ENCODE measurements around the gene ITGA5. TPM values are rescaled to one million over a fixed set of nuclear protein-coding genes. Genes with fewer than 3 reads are reported as not detected.

ITGA5 gene
- total RNA-seq, 6 experiments from 2014 or later: 261 to 355 (median 329) TPM

DNA sequence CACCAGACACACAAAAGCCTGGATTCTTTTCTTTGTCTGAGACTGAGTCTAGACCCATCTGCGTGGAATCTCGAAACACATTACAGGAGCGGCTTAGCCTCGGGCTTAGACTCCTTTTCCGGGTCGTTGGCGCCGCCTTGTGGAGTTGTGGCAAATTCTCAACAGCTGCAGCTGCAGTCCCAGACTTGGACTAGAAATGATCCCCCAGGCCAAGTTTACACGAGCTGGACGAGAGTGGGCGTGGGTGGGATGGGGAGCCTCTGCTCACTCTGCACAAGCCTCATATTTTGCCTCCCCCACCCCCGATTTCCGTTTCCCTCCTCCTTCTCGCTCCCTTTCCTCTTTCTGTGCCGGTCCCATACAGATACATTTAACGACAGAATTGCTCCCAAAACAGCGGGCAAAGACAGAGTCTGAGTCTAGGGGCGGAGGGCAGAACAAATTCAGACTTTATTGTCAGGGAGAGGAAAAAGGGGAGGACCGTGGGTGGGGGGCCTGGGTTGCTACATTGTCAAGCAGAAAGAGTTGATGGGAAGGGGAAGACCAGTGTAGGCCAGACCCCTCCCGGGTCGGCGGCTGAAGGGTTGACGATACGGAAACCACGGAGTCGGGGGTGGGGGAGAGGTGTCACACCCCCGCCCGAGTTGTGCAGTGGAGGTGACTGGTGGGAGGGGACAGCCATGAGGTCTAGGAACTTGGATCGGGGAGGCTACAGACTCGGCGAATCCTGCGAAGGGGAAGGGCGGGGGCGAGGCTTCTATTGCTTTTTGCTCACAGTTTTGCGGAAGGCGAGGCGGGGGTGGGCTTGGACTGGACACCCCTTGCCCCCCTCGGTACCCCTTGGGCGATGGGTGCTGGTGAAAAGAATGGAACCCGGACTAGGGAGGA lies 50.1 kb downstream of the ITGA5 start:
- DNase-seq: peak; percentile 87
- Mint-ChIP-seq H3K27ac (peak overlapping the region; percentile 44; the same call in 1 of the 2 replicates), H3K4me1 (ENCODE audit: low read depth) (peaks cover 55% of the 10 kb centered on the region), H3K36me3 (ENCODE audit: low read depth) (no peaks in the 10 kb centered on the region), H3K4me3 (peak overlapping the region; percentile 76), H3K27me3 (ENCODE audit: insufficient read depth) (no peaks in the 10 kb centered on the region; the same call in 1 of the 2 replicates), H3K9me3 (no peaks in the 10 kb centered on the region)
- TF ChIP-seq, protein P1, sequence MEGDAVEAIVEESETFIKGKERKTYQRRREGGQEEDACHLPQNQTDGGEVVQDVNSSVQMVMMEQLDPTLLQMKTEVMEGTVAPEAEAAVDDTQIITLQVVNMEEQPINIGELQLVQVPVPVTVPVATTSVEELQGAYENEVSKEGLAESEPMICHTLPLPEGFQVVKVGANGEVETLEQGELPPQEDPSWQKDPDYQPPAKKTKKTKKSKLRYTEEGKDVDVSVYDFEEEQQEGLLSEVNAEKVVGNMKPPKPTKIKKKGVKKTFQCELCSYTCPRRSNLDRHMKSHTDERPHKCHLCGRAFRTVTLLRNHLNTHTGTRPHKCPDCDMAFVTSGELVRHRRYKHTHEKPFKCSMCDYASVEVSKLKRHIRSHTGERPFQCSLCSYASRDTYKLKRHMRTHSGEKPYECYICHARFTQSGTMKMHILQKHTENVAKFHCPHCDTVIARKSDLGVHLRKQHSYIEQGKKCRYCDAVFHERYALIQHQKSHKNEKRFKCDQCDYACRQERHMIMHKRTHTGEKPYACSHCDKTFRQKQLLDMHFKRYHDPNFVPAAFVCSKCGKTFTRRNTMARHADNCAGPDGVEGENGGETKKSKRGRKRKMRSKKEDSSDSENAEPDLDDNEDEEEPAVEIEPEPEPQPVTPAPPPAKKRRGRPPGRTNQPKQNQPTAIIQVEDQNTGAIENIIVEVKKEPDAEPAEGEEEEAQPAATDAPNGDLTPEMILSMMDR (IDR thresholded peaks at IDR 0.05): peak; percentile 89

DNA sequence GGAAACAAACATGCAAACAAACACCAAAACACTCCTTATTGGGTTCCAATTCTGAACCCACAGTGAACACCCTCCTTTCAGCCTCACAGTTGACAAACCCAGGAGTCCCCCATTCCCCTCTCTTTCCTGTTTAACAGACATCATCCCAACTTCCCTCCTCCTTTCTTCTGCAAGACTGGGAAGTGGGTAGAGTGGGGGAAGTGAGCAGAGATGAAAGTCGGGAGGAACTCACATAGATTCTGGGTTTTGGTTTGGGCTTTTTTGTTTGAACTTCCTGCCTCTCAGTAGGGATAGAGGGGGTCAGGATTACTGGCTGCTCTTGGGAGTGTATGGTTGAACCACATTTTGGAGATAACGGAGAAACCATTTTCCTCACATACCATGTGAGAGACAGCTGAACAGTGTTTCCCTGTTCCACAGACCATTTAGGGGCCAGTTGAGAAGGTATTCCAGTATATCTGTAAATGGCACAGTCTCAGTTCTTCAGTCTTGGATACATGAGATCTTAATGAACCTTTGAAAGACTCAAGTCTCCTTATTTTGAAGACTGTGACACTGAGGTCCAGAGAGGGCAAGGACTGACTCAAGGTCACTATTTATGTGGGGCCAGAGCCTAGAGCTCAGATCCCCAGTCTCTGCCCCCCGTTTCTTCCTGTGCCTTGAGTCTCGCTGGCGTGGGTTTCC lies 50.9 kb downstream of the ITGA5 start:
- TF ChIP-seq, protein P1 (IDR thresholded peaks at IDR 0.05): no peak
- H3K9me3 Mint-ChIP-seq: no peaks in the 10 kb centered on the region
- H3K27me3 Mint-ChIP-seq (ENCODE audit: insufficient read depth): peaks cover 5% of the 10 kb centered on the region
- H3K36me3 Mint-ChIP-seq (ENCODE audit: low read depth): no peaks in the 10 kb centered on the region
- no peak overlapping the region for H3K27ac Mint-ChIP-seq
- H3K4me3 Mint-ChIP-seq: peak overlapping the region; percentile 76
- peaks cover 48% of the 10 kb centered on the region for H3K4me1 Mint-ChIP-seq (ENCODE audit: low read depth)
- no peak for DNase-seq

DNA sequence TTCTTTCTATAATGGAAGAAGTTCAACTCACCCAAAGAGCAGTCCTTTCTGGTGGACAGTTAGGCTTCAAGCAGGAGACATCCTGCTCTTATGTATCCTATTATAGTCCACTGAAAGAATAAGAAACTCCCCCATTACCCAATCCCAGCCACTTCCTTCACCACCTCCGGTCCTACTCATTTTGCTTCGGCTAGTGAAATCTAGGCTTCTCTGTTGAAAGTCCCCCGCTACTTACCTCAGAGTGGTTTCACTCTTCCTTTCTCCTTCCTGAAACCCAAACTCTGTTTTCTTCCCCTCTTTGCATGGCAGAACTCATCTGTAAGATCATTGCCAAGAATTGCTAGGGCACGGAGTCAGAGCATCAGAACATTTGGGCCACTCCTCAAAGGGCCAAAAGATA lies 54.7 kb downstream of the ITGA5 start, which contains the start of gene GPR84:
Gene GPR84 (minus strand): TSS at position 74 of the 400 bp plus-strand sequence. CDS start 635 bp downstream, outside the sequence.
- no peak for DNase-seq
- H3K4me3 Mint-ChIP-seq: no peak within 1 kb of the TSS
- H3K4me1 Mint-ChIP-seq (ENCODE audit: low read depth): peaks cover 28% of the 10 kb centered on the region
- H3K27me3 Mint-ChIP-seq (ENCODE audit: insufficient read depth): peaks cover 7% of the 10 kb centered on the region
- H3K36me3 Mint-ChIP-seq (ENCODE audit: low read depth): no peaks in the 10 kb centered on the region
- no peaks in the 10 kb centered on the region for H3K9me3 Mint-ChIP-seq
- no peak within 1 kb of the TSS for H3K27ac Mint-ChIP-seq
- TF ChIP-seq, protein P1 (IDR thresholded peaks at IDR 0.05): no peak

DNA sequence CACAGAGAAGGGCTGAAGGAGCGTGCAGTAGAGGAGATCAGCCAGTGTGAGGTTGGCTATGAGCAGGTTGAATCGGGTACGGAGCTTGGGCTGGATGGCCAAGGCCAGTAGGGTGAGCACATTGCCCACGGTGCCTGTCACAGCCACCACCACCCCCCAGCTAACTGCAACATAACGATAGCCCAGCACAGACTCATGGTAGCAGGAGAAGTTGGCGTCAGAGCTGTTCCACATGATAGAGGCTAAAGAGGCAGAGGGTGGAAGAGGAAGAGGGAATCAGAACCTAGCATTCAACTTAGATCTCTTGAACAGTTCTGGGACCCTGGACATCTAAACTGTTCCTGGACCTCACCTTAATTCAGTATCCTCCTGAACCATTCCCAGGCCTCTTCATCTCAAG lies 55.4 kb downstream of the ITGA5 start:
- H3K36me3 Mint-ChIP-seq (ENCODE audit: low read depth): no peaks in the 10 kb centered on the region
- H3K9me3 Mint-ChIP-seq: no peaks in the 10 kb centered on the region
- H3K27ac Mint-ChIP-seq: no peak overlapping the region
- peaks cover 7% of the 10 kb centered on the region for H3K27me3 Mint-ChIP-seq (ENCODE audit: insufficient read depth)
- no peak for DNase-seq
- TF ChIP-seq, protein P1 (IDR thresholded peaks at IDR 0.05): no peak
- H3K4me3 Mint-ChIP-seq: no peak overlapping the region
- peaks cover 20% of the 10 kb centered on the region for H3K4me1 Mint-ChIP-seq (ENCODE audit: low read depth)

DNA sequence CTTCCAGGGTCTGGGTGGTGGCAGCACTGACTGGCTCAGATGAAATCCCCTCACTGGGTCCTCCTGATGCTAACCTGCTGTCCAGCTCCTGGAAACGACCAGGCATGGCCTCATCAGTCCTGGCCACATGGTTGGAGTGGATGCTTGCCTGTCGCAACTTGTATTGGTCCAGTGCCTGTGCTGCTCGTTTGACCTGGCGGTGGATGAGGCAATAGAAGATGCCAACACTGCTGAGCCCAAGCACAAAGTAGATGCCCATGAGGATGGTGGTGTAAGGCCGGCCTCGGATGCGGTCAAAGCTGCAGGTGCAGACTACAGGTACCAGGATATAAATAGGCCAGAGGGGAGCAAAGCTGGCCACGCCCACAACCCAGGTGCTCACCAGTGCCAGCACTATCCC lies 56.0 kb downstream of the ITGA5 start:
- no peak for DNase-seq
- no peak overlapping the region for H3K27ac Mint-ChIP-seq
- TF ChIP-seq, protein P1 (IDR thresholded peaks at IDR 0.05): no peak
- no peaks in the 10 kb centered on the region for H3K36me3 Mint-ChIP-seq (ENCODE audit: low read depth)
- H3K9me3 Mint-ChIP-seq: no peaks in the 10 kb centered on the region
- H3K27me3 Mint-ChIP-seq (ENCODE audit: insufficient read depth): peaks cover 7% of the 10 kb centered on the region
- no peak overlapping the region for H3K4me3 Mint-ChIP-seq
- peaks cover 14% of the 10 kb centered on the region for H3K4me1 Mint-ChIP-seq (ENCODE audit: low read depth)
